NCI-H446 (cell line): ENCODE results near the gene SOCS4.
A peak's percentile ranks its signal among the peaks of the same experiment; 100 is the strongest.
"Not testable (repeated sequence)": the region's sequence is repeated elsewhere in the genome, so short reads cannot be mapped to it uniquely, and the experiment has no call there.

Experiments
- DNase-seq, 2 experiments: peaks; one replicate each; lab custom pipeline; 2025; lab: John Stamatoyannopoulos, UW

SOCS4 gene

DNA sequence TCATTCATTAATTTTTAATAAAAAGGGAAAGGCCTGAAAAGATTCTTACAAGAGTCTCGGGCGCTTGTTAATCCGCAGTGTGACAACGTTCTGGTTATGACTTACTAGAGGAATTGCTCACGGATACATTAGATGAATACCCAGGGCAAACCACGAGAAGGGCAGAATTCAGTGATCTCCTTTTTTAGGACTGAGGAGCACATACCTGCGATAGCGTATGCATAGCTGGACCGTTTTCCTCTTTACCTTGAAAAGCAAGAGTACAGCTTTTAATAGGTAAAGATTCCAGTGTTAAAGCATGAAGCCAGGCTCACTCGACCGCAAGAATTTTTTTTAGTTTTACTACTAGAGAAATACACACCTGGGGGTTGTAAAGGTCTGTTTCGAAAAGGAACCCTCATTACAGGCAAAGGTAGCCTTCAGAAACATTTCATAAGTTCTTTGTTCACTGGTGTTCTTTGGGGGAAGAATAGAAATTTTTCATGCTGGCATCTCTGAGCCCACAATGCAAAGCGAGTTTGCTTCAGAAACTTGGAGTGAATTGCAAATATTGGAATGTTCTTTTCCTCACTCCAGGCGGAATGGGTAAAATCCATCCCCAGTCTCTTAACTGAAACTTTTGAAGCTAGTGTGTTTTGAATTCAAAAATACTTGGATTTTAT lies 25.4 kb downstream of the SOCS4 start:
- DNase-seq, result no peak

DNA sequence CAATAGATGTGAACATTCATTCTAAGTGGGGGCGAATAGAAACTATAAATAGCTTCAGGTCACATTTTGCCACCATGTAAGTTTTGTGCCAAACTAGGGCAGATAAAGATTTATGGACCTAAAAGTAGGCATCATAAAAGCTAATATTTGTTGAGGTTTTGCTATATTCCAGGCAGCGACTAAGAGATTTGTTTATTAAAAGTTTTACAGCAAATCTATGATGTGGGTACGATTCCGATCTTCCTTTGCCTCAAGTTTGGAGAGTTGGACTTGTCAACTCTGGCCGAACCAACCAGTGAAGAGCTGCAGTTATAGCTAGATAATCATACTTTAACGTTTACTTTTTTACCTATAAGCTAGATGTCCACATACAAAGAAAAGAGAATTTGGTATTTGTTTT lies 26.0 kb downstream of the SOCS4 start:
- DNase-seq, result no peak

DNA sequence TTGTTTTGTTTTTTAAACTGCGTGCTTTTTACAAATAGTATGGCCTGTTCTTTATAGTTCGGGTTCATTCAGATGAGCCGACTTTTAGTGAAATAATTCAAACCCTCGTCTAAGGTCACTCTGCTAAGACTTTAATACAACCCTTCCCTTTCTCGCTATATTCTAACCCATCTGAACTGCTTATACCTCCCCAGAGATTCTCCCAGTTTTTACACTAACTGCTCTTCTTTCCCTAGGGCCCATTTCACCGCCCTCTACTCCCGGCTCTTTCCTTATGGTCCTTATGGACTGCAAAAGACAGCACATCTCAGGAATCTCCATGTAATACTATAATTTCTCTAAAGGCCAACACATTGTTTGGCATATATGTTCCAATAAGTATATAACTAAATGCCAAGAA lies 26.5 kb downstream of the SOCS4 start:
- no peak for DNase-seq

DNA sequence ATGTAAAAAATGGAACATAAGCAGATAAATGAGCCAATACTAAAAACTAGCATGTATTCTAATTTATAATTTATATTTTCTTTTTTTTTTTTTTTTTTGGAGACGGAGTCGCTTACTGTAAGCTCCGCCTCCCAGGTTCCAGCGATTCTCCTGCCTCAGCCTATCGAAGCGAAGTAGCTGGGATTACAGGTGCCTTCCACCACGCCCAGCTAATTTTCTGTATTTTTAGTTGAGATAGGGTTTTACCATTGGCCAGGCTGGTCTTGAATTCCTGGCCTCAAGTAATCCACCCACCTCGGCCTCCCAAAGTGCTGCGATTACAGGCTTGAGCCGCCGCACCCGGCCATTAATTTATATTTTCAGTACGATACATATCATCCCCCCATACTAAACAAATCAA lies 27.1 kb downstream of the SOCS4 start:
- DNase-seq, result no peak

DNA sequence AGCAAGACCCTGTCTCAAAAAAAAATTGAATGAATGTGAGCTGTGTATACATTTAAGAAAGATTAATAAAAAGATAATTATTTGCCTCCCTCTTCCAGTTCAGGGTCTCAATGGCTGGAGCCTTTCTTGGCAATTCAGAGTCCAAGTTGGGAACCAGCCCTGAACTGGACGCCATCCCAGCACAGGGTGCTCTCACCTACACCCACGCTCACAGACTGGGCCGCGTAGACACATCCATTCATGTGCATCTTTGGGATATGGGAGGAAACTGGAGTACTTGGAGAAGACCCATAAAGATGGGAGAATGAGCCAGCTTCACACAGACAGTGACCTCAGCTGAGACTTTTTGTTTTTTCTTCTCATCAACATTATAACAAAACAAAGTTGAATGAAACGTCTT lies 30.9 kb downstream of the SOCS4 start:
- DNase-seq, result no peak

DNA sequence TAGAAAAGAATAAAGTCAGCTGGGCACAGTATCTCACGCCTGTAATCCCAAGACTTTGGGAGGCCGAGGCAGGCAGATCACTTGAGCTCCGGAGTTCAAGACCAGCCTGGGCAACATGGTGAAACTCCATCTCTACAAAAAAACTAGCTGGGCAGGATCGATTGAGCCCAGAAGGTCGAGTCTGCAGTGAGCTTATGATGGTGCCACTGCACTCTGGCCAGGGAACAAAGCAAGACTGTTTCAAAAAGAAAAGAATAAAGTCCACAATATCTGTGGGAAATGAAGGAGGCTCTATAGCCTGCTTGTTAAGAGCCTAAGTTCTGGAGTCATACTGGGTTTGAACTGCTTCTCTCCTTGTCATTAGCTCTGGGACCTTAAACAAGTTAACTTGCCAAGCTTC lies 32.3 kb downstream of the SOCS4 start:
- no peak for DNase-seq

DNA sequence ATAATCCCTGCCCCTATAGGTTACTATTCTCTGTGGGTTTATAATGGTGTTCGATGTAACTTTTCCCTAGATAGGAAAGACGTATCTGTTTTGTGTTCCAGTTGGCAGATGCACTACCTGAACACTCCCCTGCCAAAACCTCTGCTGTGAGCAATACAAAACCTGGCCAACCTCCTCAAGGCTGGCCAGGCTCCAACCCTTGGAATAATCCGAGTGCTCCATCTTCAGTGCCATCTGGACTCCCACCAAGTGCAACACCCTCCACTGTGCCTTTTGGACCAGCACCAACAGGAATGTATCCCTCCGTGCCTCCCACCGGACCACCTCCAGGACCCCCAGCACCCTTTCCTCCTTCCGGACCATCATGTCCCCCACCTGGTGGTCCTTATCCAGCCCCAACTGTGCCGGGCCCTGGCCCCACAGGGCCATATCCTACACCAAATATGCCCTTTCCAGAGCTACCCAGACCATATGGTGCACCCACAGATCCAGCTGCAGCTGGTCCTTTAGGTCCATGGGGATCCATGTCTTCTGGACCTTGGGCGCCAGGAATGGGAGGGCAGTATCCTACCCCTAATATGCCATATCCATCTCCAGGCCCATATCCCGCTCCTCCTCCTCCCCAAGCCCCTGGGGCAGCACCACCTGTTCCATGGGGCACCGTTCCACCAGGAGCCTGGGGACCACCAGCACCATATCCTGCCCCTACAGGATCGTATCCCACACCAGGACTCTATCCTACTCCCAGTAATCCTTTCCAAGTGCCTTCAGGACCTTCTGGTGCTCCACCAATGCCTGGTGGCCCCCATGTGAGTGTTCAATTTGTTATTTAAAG lies 35.7 kb downstream of the SOCS4 start:
- DNase-seq, result peak; percentile 84 to 95

DNA sequence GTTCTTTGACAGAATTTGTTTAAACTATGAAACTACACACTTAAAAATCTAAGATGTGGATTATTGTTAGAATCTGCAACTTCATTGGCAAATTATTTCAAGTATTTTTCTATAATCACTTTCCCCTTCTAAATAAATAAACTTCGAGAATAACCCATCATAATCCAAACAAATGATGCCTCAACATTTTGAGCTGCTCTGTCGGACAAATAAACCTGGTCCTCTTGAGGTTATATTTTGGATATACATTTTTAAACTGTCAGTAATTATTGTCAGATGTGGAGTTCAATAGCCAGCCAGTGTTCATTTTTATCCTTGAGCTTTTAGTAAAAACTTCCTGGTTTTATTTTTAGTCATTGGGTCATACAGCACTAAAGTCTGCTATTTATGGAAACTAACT lies 37.9 kb downstream of the SOCS4 start:
- DNase-seq, result not testable (repeated sequence)

DNA sequence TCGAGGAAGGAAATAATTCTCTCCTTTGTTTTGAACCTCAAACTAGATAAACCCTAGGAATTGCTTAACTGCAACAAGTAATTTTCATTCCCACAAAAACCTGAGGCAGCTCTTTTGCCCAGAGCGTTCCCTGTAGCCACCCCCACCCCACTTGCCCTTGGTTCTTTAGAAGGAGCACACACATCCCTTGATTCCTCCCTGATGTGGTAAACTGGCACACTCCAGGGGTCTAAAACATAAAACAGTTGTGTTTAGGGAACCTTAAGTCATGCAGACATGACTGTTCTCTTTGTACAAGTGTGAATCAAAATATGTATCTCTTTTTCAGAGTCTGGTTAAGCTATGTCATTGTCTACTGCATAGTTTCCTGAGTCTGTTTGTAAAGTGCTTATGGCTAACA lies 38.4 kb downstream of the SOCS4 start:
- DNase-seq, result no peak

DNA sequence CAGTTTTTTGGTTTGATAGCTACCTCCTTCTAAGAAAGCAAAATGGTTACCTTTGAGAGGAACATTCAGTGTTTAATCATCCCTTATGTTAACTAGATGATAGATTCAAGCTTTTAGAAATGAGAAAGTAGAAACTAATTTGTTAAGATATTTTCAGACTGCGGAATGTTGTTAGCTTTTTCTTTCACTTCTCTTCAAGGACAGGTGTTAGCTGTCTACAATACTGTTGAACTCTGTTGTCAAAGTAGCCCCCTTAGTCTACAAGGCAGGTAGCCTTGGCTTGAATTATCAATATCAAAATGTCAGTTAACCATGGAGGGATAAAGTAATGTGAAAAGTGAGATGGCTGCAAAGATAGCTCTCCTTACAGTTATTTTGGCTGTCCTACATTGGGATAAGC lies 39.2 kb downstream of the SOCS4 start:
- no peak for DNase-seq

DNA sequence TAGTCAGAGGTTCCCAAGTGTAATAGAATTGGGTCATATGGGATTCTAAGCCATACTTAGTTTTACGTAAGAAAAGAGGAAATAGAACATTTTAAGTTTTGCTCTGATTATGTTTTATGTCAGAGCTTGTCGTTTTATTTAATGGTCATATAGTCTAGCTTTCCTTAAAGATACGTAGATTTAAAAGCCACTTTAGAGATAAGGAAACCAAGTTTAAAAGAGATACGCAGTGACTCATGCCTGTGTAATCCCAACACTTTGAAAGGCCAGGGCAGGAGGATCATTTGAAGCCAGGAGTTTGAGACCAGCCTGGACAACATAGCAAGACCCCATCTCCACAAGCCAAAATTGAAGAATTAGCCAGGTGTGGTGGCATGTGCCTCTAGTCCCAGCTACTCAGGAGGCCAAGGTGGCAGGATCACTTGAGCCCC lies 44.0 kb downstream of the SOCS4 start:
- DNase-seq, result no peak

DNA sequence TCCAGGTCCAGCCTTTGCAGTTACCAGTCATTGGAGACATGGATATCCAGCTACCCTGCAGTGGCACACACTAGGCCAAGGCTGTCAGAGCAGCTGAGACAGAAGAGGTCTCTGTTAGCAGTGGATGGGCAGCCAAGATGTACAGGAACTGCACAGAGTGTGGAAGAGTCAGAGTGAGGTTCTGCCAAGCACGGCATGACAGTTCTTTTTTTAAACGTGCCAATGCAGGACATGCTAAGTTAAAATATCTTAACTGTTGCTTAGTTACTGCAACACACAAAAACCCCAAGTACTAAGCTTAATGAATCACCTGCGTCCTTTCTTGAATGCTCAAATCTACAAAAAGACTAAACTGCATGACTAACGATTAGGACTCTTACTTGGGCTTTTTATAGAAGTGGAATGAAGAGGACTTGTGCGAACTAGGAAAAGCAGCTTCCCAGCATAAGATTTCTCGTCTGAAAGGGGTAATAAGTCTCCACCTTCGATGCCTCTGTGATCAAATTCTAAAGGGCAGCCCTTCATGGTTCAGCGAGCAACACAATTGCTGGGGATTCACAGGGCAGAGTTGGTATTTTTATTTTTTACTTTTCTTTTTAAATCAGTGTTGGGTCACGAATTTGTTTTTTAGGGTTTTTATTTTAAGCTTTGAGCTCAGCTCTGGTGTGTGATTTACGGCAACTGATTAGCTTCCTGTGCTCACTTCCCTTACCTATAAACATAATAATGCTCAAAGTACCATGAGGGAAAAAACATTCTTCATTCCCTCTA lies 45.0 kb downstream of the SOCS4 start:
- DNase-seq, result peak in 1 of 2 experiments; percentile 18

DNA sequence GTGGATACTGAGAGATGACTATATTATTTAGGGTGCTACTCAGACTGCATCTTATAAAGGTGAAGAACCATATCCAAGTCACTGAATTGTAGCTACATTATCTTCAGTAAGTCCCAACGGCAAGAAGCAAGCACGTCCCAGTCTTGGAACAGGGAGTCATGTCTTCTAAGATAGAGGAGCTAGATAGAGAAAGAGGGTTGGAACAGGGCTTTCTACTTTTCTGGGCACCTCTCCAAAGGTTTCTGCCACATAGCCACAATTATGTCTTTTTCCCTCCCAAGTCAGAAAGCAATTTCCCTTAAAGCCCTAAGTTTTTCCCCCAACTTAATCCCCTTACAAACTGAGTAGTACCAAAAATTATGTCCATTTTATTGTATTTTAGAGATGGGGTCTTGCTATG lies 46.8 kb downstream of the SOCS4 start:
- DNase-seq, result no peak

DNA sequence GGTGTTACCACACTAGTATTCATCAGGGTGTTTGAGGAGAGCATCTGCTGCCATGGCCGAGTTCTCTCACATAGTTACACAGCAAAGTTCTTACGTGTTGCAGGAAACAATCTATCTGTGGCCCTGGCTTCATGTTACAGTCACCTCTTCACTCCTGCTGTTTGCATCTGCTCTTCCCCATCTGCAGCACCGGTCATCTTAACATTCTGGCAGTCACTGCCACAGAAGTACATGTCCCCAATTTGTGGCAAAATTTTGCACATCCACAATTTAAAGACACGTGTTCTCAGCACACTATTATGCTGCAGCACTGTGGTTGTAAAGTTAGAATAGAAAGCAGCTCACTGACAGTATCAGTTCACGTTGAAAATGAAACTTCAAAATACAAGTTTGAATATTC lies 47.6 kb downstream of the SOCS4 start:
- no peak for DNase-seq

DNA sequence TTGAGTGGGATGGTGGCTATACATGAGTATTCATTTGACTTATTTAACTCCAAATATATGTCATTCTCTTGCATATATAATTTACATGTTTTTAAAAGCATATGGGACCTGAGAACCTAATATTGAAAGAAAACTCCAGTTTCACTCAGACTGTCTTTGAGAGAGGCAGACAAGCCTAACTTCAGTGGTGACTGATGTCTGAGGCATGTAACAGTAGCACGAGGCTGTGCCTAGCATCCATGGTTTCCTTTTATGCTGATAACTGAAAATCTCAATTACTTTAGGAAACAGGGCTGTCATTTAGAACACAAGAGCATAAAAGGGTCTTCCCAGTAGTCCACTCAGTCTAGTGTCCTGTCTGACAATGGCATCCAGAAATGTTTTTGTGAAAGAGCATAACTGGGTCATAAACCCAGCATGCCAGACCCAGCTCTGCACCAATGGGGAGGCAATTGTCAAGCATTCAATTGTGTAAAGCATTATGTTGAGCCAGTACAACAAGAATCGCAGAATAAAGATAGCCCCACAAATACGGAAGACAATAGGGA lies 48.7 kb downstream of the SOCS4 start:
- no peak for DNase-seq

DNA sequence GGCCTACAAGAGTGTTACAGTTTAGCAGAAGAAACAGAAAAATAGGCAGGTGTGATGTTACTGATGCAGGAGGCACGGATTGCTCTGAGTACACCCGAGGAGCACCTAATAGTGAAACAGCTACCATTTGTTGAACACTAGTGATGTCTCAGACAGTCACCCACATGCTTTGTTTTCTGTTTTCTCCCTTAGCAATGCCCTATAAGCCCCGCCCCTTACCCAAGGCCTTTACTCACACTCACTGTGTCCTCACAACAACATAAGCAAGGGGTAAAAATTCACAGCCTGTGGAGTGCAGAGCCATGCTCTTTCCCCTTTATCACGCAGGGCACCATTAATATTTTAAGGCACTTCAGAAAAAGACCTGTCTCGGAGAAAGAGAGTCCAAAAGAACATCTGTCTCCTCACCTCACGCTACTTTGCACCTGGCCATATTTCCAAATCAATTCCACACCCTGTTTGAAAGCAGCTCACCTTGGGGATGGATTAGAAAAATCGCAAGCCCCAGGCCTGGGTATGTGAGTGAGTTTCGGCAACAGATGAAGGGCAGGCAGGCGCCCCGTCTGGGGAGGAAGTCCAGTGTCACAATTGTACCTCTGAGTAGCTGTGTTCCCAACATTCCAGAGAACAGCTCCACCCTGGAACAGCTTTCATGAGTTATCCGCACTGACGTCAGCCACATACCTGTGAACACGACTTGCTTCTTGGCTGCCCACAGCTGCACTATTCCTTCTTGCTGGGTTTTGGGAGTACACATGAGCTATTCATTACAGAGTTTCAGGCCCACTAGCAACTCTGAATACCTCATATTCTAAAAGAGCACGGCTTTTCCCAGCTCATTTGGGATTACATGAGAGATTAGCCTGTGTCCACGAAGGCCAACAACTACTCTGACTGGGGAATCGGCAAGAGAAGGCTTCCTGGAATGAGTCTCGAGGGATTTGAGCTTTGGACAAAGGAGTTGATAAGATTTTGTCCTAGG lies 50.4 kb downstream of the SOCS4 start:
- no peak for DNase-seq

DNA sequence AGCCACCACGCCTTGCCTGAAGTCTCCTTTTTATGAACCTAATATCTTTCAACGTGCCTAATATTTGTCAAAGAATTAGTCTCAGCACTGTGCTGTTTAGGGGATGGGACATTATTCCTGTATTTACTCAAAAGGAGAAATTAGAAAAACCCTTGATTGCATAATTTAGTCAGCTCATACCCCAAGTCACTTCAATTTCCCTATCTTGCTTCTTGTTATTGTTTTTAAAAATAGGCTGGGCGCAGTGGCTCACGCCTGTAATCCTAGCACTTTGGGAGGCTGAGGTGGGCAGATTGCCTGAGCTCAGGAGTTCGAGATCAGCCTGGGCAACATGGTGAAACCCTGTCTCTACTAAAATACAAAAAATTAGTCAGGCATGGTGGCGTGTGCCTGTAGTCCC lies 52.9 kb downstream of the SOCS4 start:
- not testable (repeated sequence) for DNase-seq

DNA sequence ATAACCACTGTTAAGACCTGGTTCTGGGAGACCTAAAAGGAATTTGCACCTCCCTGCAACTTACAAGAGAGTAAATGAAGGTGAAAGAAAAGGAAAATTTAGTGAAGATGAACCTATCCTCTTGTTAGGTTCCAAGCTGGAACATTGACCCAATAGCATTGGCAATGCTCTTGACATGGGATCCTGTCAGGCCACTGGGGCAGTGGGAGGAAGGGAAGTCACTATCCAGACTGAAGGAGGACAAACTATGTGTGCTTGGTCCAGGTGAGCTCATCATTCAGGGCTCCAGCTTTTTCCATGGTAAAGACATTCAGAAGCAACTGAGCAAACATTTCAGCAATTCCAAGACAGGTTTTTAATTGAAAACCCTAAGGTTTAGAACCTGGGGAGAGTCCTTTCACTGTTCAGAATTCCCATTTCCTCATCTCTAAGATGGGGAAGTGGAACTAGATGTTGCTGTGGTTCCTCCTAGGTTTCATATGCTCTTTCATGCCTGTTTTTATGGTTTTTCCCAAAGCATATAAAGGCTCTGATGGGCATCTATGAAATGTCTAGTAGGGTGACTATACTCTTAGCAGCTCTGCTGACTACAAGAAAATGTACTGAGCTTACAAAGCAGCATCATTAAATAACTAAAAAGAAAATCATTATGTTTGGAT lies 57.5 kb downstream of the SOCS4 start:
- DNase-seq, result no peak

DNA sequence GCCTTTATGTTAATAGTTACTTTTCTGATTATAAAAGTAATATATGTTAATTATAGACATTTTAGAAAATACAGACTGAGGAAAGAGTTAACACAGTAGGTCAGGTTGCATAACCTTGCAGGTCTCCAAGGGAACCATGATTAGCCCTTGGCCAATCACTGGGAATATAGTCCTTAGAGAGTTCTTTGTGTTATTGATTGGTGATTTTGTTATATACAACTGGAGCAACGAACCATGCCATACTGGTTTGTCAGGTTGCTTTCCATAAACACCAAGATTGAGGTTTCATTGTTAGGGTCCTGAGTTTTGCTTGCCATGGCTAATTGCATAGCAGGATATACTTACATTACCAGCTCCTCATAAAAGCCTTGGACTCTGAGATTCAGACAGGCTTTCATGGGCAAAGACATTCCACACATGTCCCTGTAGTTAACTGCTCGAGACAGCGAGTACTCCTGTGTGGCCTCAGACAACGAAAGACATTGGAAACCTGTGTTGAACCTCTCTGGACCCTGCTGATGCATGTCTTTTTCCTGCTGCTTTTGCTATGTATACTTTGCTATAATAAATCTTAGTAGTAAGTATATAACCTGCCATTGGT lies 58.1 kb downstream of the SOCS4 start:
- DNase-seq, result no peak

DNA sequence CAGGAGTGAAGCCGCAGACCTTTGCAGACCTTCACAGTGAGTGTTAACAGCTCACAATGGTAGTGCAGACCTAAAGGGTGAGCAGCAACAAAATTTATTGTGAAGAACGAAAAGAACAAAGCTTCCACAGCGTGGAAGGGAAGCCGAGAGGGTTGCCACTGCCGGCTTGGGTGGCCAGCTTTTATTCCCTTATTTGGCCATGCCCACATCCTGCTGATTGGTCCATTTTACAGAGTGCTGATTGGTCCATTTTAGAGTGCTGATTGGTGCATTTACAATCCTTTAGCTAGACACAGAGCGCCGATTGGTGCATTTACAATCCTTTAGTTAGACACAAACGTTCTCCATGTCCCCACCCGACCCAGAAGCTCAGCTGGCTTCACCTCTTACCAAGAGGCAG lies 59.9 kb downstream of the SOCS4 start:
- no peak for DNase-seq
